EH (cell line): ENCODE measurements around the gene ATP10A.
A peak's percentile ranks its signal among the peaks of the same experiment; 100 is the strongest.

ENCODE experiments used
- DNase-seq: peaks from one replicate; pipeline ENCODE4 v3.0.0-alpha.2; 2015; ENCODE audit warnings: low read depth

ATP10A gene

GRCh38 chr15:25719101-25719985 lies 143.8 kb downstream of the ATP10A start:
- no peak for DNase-seq

GRCh38 chr15:25718597-25718996 lies 144.5 kb downstream of the ATP10A start:
- DNase-seq = no peak

DNA sequence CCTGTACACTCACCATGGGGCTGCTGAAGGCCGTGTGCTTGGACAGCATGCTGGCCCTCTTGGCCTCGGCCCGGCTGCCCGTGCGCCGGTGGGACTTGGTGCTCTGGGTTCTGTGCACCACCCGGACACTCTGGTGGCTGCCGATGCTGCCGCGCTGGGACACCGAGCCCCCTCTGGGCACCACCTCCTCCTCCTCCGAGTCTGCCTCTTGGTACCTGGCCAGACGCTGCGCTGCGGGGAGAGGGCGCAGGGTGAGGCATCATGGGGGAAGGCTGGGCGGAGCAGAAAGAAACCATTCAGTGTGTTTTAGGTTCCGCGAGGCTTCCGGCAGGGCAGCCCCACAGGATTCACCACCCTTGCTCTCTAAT lies 145.0 kb downstream of the ATP10A start:
- DNase-seq = no peak

DNA sequence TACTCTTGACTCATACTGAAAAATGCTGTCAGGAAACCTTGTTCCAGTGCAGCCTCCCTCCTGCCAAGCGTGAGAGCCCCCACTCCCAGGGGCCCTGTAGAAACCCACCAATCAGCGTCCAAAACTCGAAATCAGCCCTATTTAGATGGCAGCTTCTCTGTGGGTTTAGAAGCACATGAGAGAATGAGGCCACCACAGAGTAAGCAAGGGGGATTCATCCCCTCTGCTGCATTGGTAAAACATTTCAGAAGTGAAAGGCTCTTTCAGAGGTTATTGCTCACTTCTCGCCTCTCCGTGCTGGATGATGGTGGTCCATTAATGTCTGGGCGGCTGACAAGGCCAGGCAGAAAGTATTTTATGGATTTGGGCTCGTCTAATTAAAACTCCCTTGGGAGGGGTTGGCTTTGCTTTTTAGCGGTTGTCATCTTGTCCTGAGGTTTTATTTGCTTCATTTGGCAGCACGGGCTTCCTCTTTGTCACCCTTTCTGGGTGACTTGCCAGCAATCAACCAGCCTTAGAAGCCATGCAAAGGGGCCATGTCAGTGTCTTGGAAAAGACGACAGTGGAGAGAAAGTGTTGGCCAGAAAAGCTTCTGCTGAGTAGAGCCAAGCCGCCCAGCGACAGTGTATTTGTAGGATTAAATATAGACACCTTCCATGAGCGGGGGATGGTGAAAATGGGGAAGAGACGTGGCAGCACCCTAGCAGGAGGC lies 145.5 kb downstream of the ATP10A start:
- peak; percentile 30 for DNase-seq

DNA sequence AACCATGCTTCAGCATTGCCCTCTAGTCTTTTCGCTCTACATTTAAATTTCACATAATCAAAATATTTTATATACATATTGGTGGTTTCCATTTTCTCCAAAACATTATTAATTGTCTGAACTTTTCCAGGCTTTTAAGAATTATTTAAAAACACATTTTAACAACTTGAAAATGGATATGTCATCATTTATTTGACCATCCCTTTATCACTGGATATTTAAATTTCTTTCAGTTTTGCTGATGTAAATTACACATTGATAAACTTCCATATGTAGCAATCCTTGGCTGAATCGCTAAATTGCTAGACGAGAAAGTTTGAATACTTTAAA lies 146.0 kb downstream of the ATP10A start:
- no peak for DNase-seq

DNA sequence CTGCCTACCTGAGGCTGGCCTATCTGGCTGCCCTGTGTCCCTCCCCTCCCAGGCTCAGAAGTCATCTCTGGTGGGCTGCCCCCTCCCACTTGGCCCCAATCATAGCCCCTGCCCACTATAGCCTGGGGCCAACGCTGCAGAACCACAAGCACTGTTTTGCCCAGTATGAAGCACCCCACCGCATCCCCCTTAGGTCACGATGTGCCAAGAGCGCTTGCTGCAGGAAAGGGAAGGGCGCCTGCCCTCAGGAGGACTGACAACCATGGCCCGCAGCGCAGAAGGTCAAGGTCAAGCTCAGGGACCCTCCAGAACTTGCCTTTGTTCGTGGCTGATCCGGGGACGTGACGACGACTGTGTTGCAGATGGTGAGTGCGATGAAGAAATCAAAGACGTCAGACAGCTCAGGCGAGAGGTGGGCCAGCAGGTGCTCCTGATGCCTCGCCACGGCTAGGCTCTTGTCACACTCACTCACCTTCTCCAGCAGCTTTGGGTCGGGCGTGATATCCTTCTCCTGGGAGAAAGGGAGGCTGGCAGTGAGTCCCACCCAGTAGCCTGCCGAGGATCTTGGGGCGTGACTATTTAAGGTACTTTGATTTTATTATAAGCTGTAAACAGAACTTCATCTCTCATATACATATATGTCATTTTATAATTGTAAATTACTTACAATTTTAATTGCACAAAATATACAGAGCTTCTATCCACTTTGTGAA lies 146.6 kb downstream of the ATP10A start:
- DNase-seq = no peak

- no peak for DNase-seq
Measured at GRCh38 chr15:25715536-25716413, 147.4 kb downstream of the ATP10A start.

DNA sequence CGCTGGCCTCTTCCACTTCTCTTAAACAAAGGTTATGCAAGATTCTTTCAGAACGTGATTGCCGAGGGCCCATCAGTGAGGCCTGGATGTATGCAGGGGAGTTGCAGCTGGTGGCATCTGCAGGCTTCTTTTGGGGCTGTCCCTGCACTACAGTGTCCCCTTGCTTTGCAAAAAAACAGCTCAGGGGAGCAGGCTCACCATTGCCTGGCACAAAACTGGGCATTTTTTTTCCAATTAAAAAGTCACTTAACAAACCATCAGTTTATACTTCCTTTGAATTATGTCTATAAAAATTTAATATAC lies 148.6 kb downstream of the ATP10A start:
- no peak for DNase-seq

DNA sequence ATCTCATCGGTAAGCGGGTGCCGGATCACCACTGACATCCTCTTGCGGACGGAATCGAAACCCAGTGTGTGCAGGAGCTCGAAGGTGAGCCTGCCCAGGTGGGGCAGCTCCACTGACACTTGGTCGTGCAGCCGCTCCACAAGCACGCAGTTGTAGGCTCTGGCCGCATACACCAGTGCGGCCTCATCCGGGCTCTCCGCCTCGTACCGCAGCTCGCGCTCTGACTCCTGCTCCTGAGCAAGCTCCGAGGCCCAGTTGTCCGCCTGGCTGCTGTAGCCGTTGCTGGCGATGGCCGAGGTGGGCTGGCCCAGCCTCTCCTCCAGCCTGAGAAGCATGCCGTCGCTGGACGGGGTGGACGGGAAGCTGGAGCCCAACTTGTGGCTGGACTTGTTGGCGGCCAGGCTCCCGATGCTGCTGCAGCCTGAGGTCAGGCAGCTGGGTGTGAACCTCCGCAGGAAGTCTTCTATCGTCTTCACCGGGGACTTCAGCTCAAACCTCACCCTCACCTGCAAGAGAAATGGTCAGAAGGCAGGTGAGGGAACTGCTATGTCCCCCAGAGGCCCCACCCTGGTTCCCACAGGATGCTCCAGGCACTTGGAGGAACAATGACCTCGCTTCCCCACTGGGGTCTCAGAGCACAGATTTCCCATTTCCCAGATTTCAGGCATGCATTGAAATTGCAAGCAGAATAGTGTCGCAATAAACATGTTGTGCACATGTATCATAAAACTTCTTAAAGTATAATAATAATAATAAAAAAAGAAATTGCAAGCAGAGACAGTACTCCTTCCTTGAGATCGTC lies 149.2 kb downstream of the ATP10A start:
- DNase-seq = no peak

GRCh38 chr15:25712961-25713355 lies 150.2 kb downstream of the ATP10A start:
- DNase-seq = no peak

- DNase-seq = no peak
Measured at GRCh38 chr15:25712192-25712960, 150.8 kb downstream of the ATP10A start.

DNA sequence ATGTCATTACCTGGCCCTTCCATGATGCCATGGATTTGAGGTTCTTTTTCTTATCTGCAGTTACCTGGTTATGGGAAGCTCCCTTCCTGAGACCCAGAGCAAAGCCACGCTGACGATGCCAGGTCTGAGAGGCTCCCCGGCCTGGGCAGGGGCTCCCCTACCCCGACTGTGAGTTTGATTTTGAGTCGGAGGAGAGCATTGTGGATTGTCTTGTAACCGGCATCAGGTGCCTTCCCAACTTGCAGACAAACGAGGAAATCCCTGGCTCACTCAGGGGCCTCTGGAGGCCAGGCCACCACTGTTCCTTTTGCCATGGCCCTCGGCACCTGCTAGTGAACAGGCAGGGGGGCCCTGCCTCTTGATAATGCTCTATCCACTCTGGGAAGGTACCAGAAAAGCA lies 151.4 kb downstream of the ATP10A start:
- no peak for DNase-seq

- no peak for DNase-seq
Measured at GRCh38 chr15:25711164-25711563, 152.0 kb downstream of the ATP10A start.

GRCh38 chr15:25710184-25710583 lies 152.9 kb downstream of the ATP10A start:
- peak; percentile 34 for DNase-seq

GRCh38 chr15:25709437-25710159 lies 153.5 kb downstream of the ATP10A start:
- DNase-seq = no peak

DNA sequence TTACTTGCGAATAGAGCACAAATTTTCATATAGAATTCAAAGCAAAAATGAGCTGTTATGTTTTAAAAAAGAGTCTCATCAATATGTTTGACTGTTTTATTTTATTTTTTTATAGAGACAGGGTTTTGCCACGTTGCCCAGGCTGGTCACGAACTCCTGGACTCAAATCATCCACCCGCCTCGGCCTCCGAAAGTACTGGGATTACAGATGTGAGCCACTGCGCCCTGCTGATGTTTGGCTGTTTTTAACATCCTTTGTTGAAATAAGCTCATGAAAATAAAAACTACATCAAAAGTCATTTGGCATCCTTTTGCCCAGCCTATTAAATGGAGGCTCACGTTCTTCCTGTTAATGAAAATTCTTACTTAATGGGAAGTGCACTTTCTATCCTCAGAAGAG lies 154.7 kb downstream of the ATP10A start:
- no peak for DNase-seq

GRCh38 chr15:25707656-25708365 lies 155.3 kb downstream of the ATP10A start:
- no peak for DNase-seq

- DNase-seq = no peak
Measured at GRCh38 chr15:25706176-25706955, 156.8 kb downstream of the ATP10A start.
